NCI-H82 treated with DMSO at 0.1 percent for 48 hours (cell line): ENCODE data around the gene PF4V1.

Experiments used
- DNase-seq: peaks from one replicate; lab custom pipeline; 2025; ENCODE audit not compliant: unreplicated experiment; lab: John Stamatoyannopoulos, UW

Gene PF4V1

DNA sequence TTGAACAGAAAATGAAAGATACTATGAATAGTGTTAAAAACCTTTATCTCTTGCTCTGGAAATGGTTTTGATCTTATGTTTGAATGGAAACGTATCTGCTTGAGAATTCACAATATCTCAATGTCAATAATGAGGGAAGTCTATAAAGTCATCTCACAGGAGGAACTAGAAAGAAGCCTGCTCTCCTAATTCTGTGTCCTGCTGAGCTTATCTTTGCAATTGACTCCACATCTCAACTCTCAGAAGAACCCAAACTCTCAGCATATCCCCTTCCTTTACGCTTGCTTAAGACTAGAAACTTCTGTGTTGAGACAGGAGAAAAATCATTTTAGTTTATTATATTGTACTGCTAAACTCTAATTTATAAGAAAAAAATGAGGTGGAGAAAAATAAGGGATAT lies 8.3 kb upstream of the PF4V1 start:
- DNase-seq: no peak

- DNase-seq: no peak
Observed at GRCh38 chr4:73847526-73848182, 5.4 kb upstream of the PF4V1 start.

GRCh38 chr4:73848183-73848777 lies 4.8 kb upstream of the PF4V1 start:
- DNase-seq: no peak

DNA sequence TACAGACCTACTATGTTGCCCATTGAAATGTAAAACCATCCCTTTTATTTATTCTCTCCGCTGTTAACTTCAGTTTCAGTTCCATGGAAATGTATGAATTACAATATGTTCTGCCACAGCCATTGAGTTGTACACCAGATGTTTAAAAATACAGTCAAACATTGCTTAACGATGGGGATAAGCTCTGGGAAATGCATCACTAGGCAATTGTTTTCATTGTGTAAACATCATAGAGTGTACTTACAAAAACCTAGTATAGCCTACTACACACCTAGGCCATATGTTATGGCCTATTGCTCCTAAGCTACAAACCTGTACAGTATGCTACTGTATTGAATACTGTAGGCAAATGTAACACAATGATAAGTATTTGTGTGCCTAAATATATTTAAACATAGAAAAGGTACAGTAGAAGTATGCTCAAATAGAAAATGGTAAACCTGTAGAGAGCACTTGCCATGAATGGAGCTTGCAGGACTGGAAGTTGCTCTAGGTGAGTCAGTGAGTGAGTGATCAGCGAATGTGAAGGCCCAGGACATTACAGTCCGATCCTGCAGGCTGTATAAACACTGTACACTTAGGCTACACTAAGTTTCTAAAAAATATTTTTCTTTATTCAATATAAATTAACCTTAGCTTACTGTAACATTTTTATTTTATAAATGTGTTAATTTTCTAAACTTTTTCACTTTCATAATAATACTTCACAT lies 2.7 kb upstream of the PF4V1 start:
- no peak for DNase-seq

GRCh38 chr4:73851293-73851692 lies 1.8 kb upstream of the PF4V1 start:
- DNase-seq: no peak

- DNase-seq: no peak
Observed at GRCh38 chr4:73852771-73853170, 325 bp upstream of the PF4V1 start.

- no peak for DNase-seq
Observed at GRCh38 chr4:73853718-73854473, 800 bp downstream of the PF4V1 start.

DNA sequence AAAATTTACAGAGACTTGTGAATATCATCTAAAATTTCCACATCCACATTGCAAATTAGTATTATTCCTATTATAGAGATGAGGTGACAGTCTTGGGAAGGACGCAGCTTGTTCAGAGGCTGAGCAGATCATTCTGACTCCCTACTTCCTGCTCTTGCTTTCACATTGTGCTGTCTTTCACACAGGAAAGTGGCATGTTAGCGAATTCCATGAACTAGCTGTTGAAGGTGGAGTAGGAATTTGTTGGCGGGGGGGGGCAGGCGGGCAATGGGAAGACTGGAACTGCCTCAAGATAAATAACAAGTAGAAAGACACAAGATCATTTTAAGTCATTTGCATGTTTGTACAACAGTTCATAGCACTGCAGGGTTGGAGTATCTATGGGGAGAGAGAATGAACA lies 2.3 kb downstream of the PF4V1 start:
- DNase-seq: no peak

- DNase-seq: no peak
Observed at GRCh38 chr4:73856518-73856917, 3.4 kb downstream of the PF4V1 start.

- no peak for DNase-seq
Observed at GRCh38 chr4:73859614-73860088, 6.6 kb downstream of the PF4V1 start.

GRCh38 chr4:73860181-73860580 lies 7.1 kb downstream of the PF4V1 start:
- no peak for DNase-seq

DNA sequence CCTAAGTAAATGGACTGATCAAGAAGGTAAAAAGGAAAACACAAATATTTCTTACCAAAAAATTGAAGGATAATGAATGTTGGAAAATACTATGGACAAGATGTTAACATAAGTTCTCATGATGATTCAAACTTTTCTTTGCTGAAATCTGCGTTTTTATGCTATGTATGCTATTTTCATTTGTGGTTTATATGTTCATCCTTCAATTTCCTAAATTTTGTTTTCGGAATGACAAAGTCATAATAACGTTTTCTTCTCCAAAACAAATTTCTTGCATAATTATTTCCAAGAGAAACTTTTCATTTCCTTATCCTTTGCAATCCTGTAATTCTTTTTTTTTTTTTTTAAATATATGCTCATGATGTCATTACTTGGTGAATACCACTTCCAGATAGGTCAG lies 7.8 kb downstream of the PF4V1 start:
- no peak for DNase-seq

DNA sequence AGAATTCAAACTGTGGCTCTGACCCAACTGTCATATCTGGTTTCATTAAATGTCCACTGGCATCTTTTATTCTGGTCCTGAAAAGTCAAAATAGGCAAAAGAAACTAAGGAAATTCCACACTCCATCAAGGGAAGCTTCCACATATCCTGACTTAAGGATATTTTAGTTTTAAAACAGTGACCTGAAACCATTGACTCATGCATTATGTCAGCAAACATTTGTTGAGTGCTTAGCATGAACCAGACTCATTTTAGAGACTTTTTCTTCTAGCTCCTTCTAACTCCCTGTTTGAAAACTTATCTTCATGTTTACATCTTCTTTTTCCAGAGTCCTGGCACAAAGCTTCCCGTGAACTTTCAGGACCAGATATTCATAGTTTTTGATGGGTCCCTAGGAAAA lies 9.2 kb downstream of the PF4V1 start:
- no peak for DNase-seq

- no peak for DNase-seq
Observed at GRCh38 chr4:73864365-73864764, 11.3 kb downstream of the PF4V1 start.

GRCh38 chr4:73864961-73865360 lies 11.9 kb downstream of the PF4V1 start:
- DNase-seq: no peak

- no peak for DNase-seq
Observed at GRCh38 chr4:73865431-73866096, 12.5 kb downstream of the PF4V1 start.

- DNase-seq: no peak
Observed at GRCh38 chr4:73866246-73866645, 13.2 kb downstream of the PF4V1 start.

DNA sequence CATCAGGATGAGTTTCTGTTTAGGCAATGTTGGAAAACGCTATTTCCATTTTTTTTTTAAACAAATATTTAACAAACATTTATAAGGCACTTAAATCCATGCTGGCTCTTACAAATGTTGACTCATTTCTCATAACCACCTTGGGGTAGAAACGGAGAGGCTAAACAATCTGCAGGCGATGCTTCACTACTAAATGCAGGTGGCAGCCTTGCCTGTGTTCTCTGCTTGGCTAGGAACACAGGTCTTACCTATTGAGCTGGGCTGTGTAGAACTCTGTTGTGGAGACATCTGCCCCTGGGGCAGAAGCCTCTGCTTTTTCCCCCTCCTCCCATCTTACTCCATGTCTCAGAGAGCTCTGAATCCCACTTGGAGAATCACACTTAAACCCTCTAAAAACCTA lies 14.7 kb downstream of the PF4V1 start:
- DNase-seq: no peak

- DNase-seq: no peak
Observed at GRCh38 chr4:73868206-73869129, 15.4 kb downstream of the PF4V1 start.
